ENCODE data around the gene IGFALS. TPM values are rescaled to one million over a fixed set of nuclear protein-coding genes. Genes with fewer than 3 reads are reported as not detected.

The IGFALS gene
- total RNA-seq, 4 donors from 2014 or later, result 0.35 TPM; not detected in 3

- Histone ChIP-seq H3K27ac (no peak overlapping the region), H3K27me3 (no peaks in the 10 kb centered on the region), H3K4me1 (no peaks in the 10 kb centered on the region), H3K9me3 (peaks cover 0 to 4% (median 0%) of the 10 kb centered on the region in 4 donors), H3K36me3 (peaks cover 0 to 7% (median 0%) of the 10 kb centered on the region in 3 donors), H3K4me3 (no peak overlapping the region)
- DNase-seq, result no peak
- no peak for TF ChIP-seq CTCF (IDR thresholded peaks at IDR 0.05)
- TF ChIP-seq POLR2A (IDR thresholded peaks at IDR 0.05), result no peak
Measured at GRCh38 chr16:1794908-1795666, 1.6 kb upstream of the IGFALS start.

DNA sequence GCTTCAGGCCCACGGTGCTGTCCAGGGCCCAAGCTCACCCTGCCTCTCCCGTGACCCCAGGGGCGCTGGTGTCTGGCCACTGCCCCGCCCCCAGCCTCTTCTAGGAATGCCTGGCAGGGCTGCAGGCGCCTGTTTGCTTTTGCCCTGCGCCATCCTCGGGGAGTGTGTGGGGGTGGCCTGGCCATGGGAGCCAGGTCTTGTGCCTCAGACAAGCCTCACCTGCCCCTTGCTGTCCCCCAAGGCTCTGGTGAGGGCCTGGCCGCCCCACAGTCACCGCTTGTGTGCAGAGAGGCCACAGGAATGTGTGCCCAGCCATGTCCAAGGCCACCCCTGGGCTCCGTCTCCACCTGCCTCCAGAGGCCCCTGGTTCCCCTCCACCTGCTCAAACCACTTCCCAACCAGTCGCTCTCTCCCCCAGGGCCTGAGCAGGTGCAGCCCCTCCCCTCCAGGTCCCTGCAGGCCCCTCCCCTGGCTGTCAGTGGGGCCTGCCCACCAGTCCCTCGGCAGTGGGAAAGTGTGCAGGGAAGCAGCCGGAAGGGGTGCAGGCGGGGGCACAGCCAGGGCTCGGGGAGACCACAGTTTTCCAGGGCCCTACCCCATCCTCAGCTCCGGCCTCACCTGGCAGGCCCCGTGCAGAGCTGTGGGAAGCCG, 841 bp upstream of the IGFALS start:
- H3K36me3 ChIP-seq, result peaks cover 0 to 12% (median 0%) of the 10 kb centered on the region in 3 donors
- peak in 1 of 3 donors; percentile 47 for DNase-seq
- H3K4me1 ChIP-seq, result no peaks in the 10 kb centered on the region
- no peak overlapping the region for H3K27ac ChIP-seq
- TF ChIP-seq POLR2A (IDR thresholded peaks at IDR 0.05), result no peak
- TF ChIP-seq CTCF (IDR thresholded peaks at IDR 0.05), result no peak
- H3K27me3 ChIP-seq, result no peaks in the 10 kb centered on the region
- peaks cover 0 to 4% (median 0%) of the 10 kb centered on the region in 4 donors for H3K9me3 ChIP-seq
- no peak overlapping the region for H3K4me3 ChIP-seq

- Histone ChIP-seq H3K4me1 (no peaks in the 10 kb centered on the region), H3K27ac (no peak overlapping the region), H3K27me3 (no peaks in the 10 kb centered on the region), H3K36me3 (peaks cover 0 to 25% (median 0%) of the 10 kb centered on the region in 3 donors), H3K9me3 (peaks cover 0 to 2% (median 0%) of the 10 kb centered on the region in 4 donors), H3K4me3 (no peak overlapping the region)
- no peak for DNase-seq
- TF ChIP-seq POLR2A (IDR thresholded peaks at IDR 0.05), result no peak
- no peak for TF ChIP-seq CTCF (IDR thresholded peaks at IDR 0.05)
Measured at GRCh38 chr16:1792836-1793577, 498 bp downstream of the IGFALS start.

DNA sequence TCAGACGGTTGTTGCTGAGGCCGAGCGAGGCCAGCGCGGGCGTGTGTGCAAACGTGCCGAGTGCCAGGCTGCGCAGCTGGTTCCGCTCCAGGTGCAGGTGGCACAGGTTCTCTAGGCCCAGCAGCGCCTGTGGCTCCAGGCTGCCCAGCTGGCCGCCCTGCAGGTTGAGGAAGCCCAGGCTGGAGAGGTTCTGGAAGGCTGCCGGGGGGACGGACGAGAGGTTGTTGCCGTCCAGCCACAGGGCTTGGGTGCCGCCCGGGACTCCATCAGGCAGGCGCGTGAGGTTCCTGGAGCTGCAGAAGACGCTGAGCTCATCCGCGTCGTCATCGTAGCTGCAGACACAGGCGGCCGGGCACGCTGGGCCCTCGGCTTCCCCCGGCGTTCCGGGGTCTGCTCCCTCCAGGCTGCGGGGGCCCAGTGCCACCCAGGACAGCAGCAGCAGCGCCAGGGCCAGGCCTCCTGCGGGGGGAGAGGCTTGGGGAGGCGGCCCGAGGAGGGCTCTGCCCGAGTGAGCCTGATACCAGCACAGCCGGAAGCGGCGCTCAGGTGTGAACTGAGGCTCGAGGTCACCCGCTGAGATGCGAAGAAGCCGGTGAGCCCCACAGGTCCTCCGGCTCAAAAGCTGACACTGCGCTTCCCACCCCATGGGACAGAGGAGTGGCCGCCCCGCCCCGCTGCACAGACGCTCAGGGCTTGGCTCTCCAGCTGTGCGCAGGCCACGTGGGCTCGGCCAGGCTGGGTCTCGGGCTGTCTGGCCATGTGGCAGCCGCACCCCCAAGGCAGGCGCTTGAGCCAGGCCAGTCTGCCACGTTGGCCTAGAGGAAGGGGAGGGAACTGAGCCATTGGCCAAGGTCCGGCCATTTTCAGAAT, 1.3 kb downstream of the IGFALS start:
- no peak for TF ChIP-seq POLR2A (IDR thresholded peaks at IDR 0.05)
- TF ChIP-seq CTCF (IDR thresholded peaks at IDR 0.05), result no peak
- Histone ChIP-seq H3K4me3 (no peak overlapping the region), H3K36me3 (peaks cover 0 to 32% (median 0%) of the 10 kb centered on the region in 3 donors), H3K4me1 (no peaks in the 10 kb centered on the region), H3K27me3 (no peaks in the 10 kb centered on the region), H3K9me3 (no peaks in the 10 kb centered on the region), H3K27ac (no peak overlapping the region)
- DNase-seq, result peak in 1 of 3 donors; percentile 47

Measured in Peyer's patch (tissue), 4 donors.